Lower lobe of right lung (tissue), 2 donors: Measurements from ENCODE around the gene BMPR1A. TPM values are rescaled to one million over a fixed set of nuclear protein-coding genes. Genes with fewer than 3 reads are reported as not detected.

Source experiments
- ATAC-seq, 2 donors: fragments of 200-7000 bp; cut with Tn5 transposase; one replicate each; pipeline ENCODE4 v1.9.1; 2020 to 2022; ENCODE audit warnings: mild to moderate bottlenecking in 2 of 2, moderate library complexity in 2 of 2
- DNase-seq: peaks from one replicate; pipeline ENCODE4 v3.0.0-alpha.2; 2020
- H3K27ac ChIP-seq: fragments of 200-600 bp; one replicate; pipeline ENCODE4 v1.8.0; 2022
- H3K27me3 ChIP-seq: fragments of 200-600 bp; one replicate; pipeline ENCODE4 v1.8.0; 2022; ENCODE audit warnings: low read depth
- H3K36me3 ChIP-seq: fragments of 200-600 bp; one replicate; pipeline ENCODE4 v1.8.0; 2022; ENCODE audit warnings: mild to moderate bottlenecking
- H3K4me1 ChIP-seq: fragments of 200-600 bp; one replicate; pipeline ENCODE4 v1.8.0; 2022
- H3K4me3 ChIP-seq: fragments of 200-600 bp; one replicate; pipeline ENCODE4 v1.8.0; 2022; ENCODE audit warnings: mild to moderate bottlenecking
- H3K9me3 ChIP-seq: fragments of 200-600 bp; one replicate; pipeline ENCODE4 v1.8.0; 2022
- intact Hi-C: fragments of 100-400 bp; cut with DNase I; formaldehyde crosslinking; loops from one replicate; pipeline ENCODE4 v1.11.0; 2022
- total RNA-seq: library from RNA; stranded (reverse); fragmentation: NEBNext Ultra II Directional; extraction: Animal tissue kit (Norgen Biotek cat#: 25700); gene quantifications from one replicate; pipeline ENCODE4 v1.2.1, GENCODE V29; 2021
- TF ChIP-seq, protein P1 (sequence below): fragments of 200-600 bp; IDR thresholded peaks from one replicate; pipeline ENCODE4 v1.8.0; 2022; ENCODE audit warnings: antibody characterized with exemption, mild to moderate bottlenecking
- donor health status: DM: no; HTN: yes; CAD: no; lungs with severe emphysema.

BMPR1A gene
- total RNA-seq, 1 donor from 2014 or later = 37.0 TPM

DNA sequence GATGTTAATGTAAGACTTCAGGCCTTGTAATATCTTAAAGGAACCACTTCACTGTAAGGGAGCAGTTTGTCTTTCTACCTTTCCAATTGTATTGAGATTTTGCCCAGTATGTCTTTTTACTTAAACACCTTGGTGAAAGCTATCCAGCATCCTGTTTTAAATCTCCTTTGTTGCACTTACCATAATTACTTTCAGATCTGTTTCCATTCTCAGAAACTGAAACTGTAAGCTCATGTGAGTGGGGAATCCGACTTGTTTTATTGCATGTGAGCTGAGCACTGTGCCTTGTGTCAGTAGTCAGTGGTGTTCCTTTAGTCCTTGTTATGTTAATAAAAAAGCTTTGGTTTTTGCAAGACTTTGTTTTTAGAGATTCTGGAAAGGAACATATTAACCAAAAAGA is 42.2 kb downstream of the BMPR1A start:
- H3K4me1 ChIP-seq = peaks cover 11% of the 10 kb centered on the region
- ATAC-seq (no peak), DNase-seq (no peak)
- H3K27me3 ChIP-seq = no peaks in the 10 kb centered on the region
- no peaks in the 10 kb centered on the region for H3K9me3 ChIP-seq
- H3K36me3 ChIP-seq = no peaks in the 10 kb centered on the region
- no peak overlapping the region for H3K27ac ChIP-seq
- TF ChIP-seq, protein P1, sequence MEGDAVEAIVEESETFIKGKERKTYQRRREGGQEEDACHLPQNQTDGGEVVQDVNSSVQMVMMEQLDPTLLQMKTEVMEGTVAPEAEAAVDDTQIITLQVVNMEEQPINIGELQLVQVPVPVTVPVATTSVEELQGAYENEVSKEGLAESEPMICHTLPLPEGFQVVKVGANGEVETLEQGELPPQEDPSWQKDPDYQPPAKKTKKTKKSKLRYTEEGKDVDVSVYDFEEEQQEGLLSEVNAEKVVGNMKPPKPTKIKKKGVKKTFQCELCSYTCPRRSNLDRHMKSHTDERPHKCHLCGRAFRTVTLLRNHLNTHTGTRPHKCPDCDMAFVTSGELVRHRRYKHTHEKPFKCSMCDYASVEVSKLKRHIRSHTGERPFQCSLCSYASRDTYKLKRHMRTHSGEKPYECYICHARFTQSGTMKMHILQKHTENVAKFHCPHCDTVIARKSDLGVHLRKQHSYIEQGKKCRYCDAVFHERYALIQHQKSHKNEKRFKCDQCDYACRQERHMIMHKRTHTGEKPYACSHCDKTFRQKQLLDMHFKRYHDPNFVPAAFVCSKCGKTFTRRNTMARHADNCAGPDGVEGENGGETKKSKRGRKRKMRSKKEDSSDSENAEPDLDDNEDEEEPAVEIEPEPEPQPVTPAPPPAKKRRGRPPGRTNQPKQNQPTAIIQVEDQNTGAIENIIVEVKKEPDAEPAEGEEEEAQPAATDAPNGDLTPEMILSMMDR = no peak
- intact Hi-C loops = no loop called here
- no peak overlapping the region for H3K4me3 ChIP-seq

DNA sequence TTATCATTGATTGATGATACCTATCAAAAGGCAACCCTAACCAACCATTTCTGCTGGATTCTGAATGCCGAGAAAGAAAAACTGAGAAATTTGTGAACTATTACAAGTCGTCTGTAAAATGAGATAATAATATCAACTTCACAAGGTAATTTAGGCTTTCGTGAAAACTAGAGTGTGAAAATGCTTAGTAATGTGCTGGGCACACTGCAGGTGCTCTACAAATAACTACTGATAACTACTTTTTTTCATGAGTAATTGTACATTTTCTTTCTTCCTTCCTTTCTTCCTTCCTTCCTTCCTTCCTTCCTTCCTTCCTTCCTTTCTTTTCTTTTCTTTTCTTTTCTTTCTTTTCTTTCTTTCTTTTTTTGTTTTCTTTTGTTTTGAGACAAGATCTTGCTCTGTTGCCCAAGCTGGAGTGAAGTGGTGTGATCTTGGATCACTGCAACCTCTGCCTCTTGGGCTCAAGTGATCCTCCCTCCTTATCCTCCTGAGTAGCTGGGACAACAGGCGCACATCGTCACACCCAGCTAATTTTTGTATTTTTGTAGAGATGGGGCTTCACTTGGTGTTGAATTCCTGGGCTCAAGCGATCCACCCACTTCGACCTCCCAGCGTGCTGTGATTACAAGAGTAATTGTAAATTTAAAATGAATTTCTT is 42.9 kb downstream of the BMPR1A start:
- Histone ChIP-seq H3K27ac (no peak overlapping the region), H3K9me3 (no peaks in the 10 kb centered on the region), H3K4me1 (peaks cover 11% of the 10 kb centered on the region), H3K36me3 (no peaks in the 10 kb centered on the region), H3K27me3 (no peaks in the 10 kb centered on the region), H3K4me3 (no peak overlapping the region)
- TF ChIP-seq, protein P1 = no peak
- no peak for DNase-seq
- ATAC-seq = no peak
- intact Hi-C loops = no loop called here

- H3K4me1 ChIP-seq = peaks cover 11% of the 10 kb centered on the region
- no peaks in the 10 kb centered on the region for H3K9me3 ChIP-seq
- no peak overlapping the region for H3K4me3 ChIP-seq
- H3K27me3 ChIP-seq = no peaks in the 10 kb centered on the region
- H3K27ac ChIP-seq = no peak overlapping the region
- TF ChIP-seq, protein P1 = no peak
- no peak for DNase-seq
- ATAC-seq = peak in 1 of 2 donors; percentile 18
- intact Hi-C loops = no loop called here
- H3K36me3 ChIP-seq = no peaks in the 10 kb centered on the region
Observed at GRCh38 chr10:86801995-86802394, 45.6 kb downstream of the BMPR1A start.

DNA sequence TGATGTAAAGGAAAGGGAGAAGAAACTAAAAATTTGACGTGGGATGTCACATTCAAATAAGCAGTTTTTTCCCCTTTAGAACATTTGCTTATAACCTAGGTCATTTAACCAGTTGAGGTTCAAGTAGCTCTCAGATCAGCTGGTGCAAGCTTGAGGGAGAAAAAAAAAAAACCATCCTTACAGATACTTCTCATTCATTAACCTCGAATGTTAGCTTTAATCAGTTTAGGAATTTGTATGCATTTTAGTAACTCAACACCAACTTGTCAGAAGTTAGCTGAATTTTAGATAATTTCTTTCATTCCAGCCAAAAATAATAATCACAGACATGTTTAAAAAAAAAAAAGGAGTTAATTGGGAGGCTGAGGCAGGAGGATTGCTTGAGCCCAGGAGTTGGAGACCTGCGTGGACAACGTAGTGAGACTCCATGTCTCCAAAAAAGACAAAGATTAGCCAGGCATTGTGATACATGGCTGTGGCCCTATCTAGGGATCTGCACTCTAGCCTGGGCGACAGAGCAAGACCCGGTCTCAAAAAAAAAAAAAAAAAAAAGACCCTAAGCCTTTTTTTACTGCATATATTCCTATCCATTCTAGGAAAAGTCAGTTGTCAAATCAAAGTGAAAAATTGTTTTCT is 46.2 kb downstream of the BMPR1A start:
- Histone ChIP-seq H3K27me3 (no peaks in the 10 kb centered on the region), H3K9me3 (no peaks in the 10 kb centered on the region), H3K27ac (no peak overlapping the region), H3K4me3 (no peak overlapping the region), H3K36me3 (no peaks in the 10 kb centered on the region), H3K4me1 (peaks cover 11% of the 10 kb centered on the region)
- no peak for DNase-seq
- TF ChIP-seq, protein P1 = no peak
- intact Hi-C loops = no loop called here
- ATAC-seq = no peak

GRCh38 chr10:86803156-86803555 is 46.7 kb downstream of the BMPR1A start:
- ATAC-seq (no peak), DNase-seq (no peak)
- H3K4me3 ChIP-seq = no peak overlapping the region
- no peaks in the 10 kb centered on the region for H3K9me3 ChIP-seq
- H3K36me3 ChIP-seq = no peaks in the 10 kb centered on the region
- peaks cover 11% of the 10 kb centered on the region for H3K4me1 ChIP-seq
- no peak overlapping the region for H3K27ac ChIP-seq
- TF ChIP-seq, protein P1 = no peak
- intact Hi-C loops = no loop called here
- H3K27me3 ChIP-seq = no peaks in the 10 kb centered on the region
